ENCODE measurements around the gene CHST11.
A peak's percentile ranks its signal among the peaks of the same experiment; 100 is the strongest.

Gene CHST11

GRCh38 chr12:104529130-104529874 is 72.6 kb downstream of the CHST11 start:
- TF ChIP-seq CTCF (IDR thresholded peaks at IDR 0.05; ENCODE audit: low read depth, low read length) = no peak
- H3K4me3 ChIP-seq (ENCODE audit: low read depth, low read length) = no peak overlapping the region
- DNase-seq (ENCODE audit: low read depth, low spot score) = no peak
- in situ Hi-C loops (cut with HindIII; ENCODE audit: low sequenced_read_pairs) = no loop called here

GRCh38 chr12:104532636-104533035 is 75.9 kb downstream of the CHST11 start:
- DNase-seq (ENCODE audit: low read depth, low spot score) = no peak
- no peak for TF ChIP-seq CTCF (IDR thresholded peaks at IDR 0.05; ENCODE audit: low read depth, low read length)
- in situ Hi-C loops (cut with HindIII; ENCODE audit: low sequenced_read_pairs) = no loop called here
- no peak overlapping the region for H3K4me3 ChIP-seq (ENCODE audit: low read depth, low read length)

GRCh38 chr12:104533134-104533533 is 76.4 kb downstream of the CHST11 start:
- no peak for TF ChIP-seq CTCF (IDR thresholded peaks at IDR 0.05; ENCODE audit: low read depth, low read length)
- no peak for DNase-seq (ENCODE audit: low read depth, low spot score)
- no peak overlapping the region for H3K4me3 ChIP-seq (ENCODE audit: low read depth, low read length)
- in situ Hi-C loops (cut with HindIII; ENCODE audit: low sequenced_read_pairs) = no loop called here

- no peak for DNase-seq (ENCODE audit: low read depth, low spot score)
- TF ChIP-seq CTCF (IDR thresholded peaks at IDR 0.05; ENCODE audit: low read depth, low read length) = no peak
- no peak overlapping the region for H3K4me3 ChIP-seq (ENCODE audit: low read depth, low read length)
- in situ Hi-C loops (cut with HindIII; ENCODE audit: low sequenced_read_pairs) = no loop called here
These were observed 77.6 kb downstream of the CHST11 start for GRCh38 chr12:104534162-104534856.

- TF ChIP-seq CTCF (IDR thresholded peaks at IDR 0.05; ENCODE audit: low read depth, low read length) = no peak
- no peak for DNase-seq (ENCODE audit: low read depth, low spot score)
- no peak overlapping the region for H3K4me3 ChIP-seq (ENCODE audit: low read depth, low read length)
- in situ Hi-C loops (cut with HindIII; ENCODE audit: low sequenced_read_pairs) = no loop called here
These were observed 78.1 kb downstream of the CHST11 start for GRCh38 chr12:104534857-104535248.

GRCh38 chr12:104535369-104535768 is 78.6 kb downstream of the CHST11 start:
- no peak for TF ChIP-seq CTCF (IDR thresholded peaks at IDR 0.05; ENCODE audit: low read depth, low read length)

More at GRCh38 chr12:104535369-104535768, 78.6 kb downstream of the CHST11 start:
- no peak overlapping the region for H3K4me3 ChIP-seq (ENCODE audit: low read depth, low read length)
- in situ Hi-C loops (cut with HindIII; ENCODE audit: low sequenced_read_pairs) = no loop called here
- DNase-seq (ENCODE audit: low read depth, low spot score) = peak; percentile 47

Data from astrocyte of the spinal cord (primary cell).